DMS 273 (cell line): ENCODE data around the gene NCOA7.
A peak's percentile ranks its signal among the peaks of the same experiment; 100 is the strongest.

Experiments
- DNase-seq: peaks from one replicate; lab custom pipeline; 2025; ENCODE audit not compliant: unreplicated experiment; lab: John Stamatoyannopoulos, UW

NCOA7 gene

GRCh38 chr6:125812394-125813292 lies 21.9 kb downstream of the NCOA7 start:
- peak; percentile 80 for DNase-seq

GRCh38 chr6:125814481-125814880 lies 23.7 kb downstream of the NCOA7 start:
- no peak for DNase-seq

- DNase-seq: peak; percentile 20
Observed at GRCh38 chr6:125815080-125815910, 24.5 kb downstream of the NCOA7 start.

- DNase-seq: no peak
Observed at GRCh38 chr6:125816828-125817280, 26.1 kb downstream of the NCOA7 start.

- no peak for DNase-seq
Observed at GRCh38 chr6:125818225-125818657, 27.5 kb downstream of the NCOA7 start.

GRCh38 chr6:125818772-125819260 lies 28.1 kb downstream of the NCOA7 start:
- no peak for DNase-seq

DNA sequence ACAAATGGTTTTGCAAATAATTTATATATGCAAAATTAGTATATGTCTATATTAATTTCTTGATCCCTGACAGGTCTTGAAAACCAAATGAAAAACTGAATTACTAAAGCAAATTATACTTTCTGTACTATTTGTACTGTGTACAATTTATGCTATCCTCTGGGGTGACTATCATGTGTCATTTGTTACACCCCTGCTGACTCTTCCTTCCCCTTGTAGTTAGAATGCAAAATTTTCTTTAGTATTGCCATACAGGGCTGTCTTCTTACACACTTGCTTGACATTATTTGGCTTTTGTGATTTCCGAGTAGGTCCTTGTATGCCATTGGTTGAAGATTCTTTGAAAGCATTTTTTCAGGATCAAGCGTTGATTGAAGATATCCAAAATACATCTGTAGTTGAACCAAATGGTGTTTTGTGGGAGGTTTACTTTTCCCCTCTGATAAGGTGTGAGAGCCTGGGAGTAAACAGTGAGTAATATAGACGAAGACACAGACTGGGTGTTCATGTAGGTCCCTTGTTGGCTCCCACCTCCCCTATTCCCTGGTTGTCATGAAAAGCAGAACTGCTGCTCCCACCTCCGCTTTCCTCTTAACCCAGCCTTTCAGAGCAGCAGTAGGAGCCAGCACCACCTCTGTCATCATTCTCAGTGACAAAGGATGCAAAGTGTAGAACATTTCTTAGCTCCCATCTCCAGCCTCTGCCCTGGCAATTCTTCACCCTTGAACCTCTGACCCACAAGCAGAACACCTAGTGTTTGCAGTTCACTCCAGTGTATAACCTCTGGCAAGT lies 29.0 kb downstream of the NCOA7 start:
- no peak for DNase-seq

DNA sequence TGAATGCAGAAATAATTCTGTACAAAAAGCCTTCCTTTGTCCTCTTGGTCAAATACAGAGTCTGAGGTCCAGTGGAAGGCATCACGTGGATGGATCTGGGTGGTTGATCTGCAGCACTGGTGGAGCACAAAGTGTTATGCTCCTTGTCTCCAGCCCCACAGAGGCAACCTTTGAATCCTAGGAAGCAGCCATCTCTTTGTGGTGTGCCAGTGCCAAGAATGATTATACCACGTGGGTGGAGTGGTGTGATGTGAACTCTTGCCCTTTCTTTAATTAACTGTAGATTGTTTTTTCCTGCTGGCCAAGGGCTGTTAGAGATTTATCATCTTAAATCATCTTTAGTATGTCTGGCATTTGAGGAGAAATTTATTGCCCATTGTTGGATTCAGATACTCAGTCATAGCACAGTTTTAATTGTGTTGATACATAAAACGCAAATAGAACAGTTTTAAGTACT lies 31.1 kb downstream of the NCOA7 start:
- peak; percentile 67 for DNase-seq

DNA sequence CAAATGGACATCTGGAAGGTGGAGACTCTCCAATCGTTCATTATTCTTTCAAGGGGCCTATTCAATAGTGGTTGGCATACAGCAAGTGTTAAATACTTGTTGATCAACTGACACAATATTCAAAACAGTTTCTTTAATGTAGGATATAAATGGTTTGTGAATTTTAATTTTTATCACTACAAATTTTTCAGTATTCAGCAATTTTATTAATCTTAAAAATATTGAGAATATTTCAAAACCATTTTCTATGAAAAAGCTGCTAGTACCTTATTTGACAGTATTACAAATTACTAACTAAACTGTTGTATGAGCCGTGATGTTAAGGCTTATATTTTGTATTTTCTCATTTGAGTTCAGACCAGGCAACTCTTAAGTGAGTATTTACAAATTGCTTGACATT lies 32.4 kb downstream of the NCOA7 start:
- DNase-seq: no peak

DNA sequence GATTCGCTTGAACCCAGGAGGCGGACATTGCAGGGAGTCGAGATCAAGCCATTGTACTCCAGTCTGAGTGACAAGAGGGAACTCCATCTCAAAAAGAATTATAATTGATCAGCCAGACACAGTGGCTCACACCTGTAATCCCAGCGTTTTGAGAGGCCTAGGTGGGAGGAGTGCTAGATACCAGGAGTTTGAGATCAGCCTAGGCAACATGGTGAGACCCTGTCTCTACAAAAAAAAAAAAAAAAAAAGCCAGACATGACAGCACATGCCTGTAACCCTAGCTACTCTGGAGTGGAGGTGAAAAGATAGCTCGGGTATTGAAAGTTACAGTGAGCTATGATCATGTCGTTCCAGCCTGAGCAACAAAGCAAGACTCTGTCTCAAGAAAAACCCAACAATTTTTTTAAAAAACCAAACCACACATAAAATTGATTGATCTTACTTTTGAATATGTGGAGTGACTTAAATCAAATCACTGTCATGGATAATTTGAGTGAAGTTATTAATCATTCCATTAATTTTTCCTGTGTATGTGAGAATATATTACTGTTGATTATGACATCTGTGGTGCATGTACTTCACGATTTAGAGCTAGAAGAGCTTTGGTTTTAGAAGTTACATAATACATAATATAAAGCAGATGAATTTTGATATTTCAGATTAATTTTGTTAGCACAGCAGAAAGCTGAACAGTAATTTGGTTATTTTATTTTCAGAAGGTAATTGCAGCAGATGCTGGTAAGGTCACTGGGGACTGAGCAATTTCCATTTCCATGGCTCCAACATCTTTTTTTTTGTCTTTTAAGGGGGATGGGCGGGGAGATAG lies 34.4 kb downstream of the NCOA7 start:
- peak; percentile 48 for DNase-seq

DNA sequence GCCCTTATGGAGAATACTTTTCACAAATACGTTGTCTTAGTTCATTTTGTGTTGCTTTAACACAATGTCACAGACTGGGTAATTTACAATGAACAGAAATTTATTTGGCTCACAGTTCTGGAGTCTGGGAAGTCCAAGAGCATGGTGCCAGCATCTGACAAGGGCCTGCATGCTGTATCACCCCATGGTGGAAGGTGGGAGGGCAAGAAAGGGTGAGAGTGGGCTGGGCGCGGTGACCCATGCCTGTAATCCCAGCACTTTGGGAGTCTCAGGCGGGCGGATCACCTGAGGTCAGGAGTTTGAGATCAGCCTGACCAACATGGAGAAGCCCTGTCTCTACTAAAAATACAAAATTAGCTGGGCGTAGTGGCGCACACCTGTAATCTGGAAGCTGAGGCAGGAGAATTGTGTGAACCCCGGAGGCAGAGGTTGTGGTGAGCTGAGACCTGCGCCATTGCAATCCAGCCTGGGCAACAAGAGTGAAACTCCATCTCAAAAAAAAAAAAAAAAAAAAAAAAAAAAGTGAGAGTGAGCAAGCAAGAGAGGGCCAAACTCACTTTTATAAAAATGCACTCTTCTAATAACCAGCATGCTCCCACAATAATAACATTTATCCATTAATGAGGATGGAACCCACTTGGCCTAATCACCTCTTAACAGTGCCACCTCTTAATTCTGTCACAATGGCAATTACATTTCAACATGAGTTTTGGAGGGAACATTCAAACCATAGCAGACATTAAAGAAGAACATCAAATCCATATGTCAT lies 36.1 kb downstream of the NCOA7 start:
- DNase-seq: no peak

DNA sequence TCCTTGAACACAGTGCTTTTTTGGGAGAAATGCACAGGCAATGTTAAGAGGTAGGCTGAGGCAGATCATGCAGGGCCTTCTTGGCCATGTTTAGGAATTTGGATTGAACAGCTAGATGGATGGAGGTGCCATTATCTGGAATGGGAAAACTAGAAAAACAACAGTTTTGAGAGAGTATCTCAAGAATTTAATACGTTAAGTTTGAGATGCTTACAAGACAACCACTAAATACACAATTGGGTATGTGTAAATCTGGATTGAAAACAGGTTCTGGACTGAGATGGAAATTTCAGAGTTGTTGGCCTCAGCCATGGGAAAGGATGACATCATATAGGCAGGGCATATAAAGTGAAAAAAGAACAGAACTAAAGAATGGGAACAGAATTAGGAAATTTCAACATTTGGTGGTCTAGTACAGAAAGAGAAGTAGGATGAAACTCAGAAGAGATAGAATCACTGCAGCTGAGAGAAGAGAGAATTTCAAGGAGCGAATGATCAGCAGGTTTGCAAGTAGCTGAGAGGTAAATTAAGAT lies 37.1 kb downstream of the NCOA7 start:
- DNase-seq: no peak

GRCh38 chr6:125828476-125829039 lies 37.8 kb downstream of the NCOA7 start:
- DNase-seq: no peak

DNA sequence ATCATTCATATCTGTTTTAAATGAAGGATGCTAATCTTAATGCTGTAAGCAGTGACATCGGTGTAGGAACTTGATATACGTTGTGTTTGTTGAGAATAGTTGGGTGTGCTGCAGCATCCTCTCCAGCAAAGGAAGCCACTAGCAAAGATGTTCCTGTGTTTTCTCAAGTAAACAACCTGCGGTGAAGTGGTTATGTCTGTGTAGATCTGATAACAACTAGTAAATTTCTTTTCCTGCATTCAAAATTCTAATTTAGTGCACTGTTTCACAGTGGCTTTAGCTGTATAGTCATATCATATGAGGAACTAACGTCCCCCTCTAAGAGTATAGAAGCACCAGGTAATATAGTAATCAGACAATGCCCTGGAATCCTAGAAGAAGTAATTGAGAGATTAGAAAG lies 38.7 kb downstream of the NCOA7 start:
- no peak for DNase-seq

GRCh38 chr6:125831659-125832058 lies 40.9 kb downstream of the NCOA7 start:
- no peak for DNase-seq

- DNase-seq: no peak
Observed at GRCh38 chr6:125832391-125833117, 41.8 kb downstream of the NCOA7 start.

- no peak for DNase-seq
Observed at GRCh38 chr6:125834348-125834747, 43.6 kb downstream of the NCOA7 start.

DNA sequence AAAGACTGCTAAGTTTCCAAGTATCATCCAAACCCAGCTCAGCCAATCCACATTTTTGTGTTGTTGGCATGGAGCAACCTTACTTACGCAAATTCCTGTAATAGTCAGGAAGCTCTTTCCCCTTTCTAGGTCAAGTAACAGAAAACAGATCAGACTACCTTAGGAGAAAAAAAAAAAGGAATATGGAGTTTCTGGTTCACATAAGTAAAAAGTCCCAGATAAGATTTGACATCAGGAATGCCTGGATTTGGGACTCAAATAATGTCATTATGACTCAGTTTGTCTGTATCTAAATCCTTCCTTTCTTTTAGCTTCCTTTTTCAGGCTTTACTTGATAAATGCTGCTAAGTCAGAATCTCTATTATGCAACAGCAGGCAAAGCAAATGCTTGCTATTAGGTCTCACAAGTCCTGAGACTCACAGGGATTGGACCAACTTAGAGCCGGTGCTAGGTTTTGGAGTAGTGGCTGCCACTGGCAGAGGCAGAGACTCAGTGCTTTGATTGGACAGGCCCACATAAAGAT lies 44.5 kb downstream of the NCOA7 start:
- DNase-seq: no peak
